NOMO-1 treated with DMSO at 0.1 percent for 48 hours (cell line): ENCODE data around the gene FNDC1.

Source experiments
- DNase-seq: peaks from one replicate; lab custom pipeline; 2025; ENCODE audit not compliant: unreplicated experiment; lab: John Stamatoyannopoulos, UW

FNDC1 gene

GRCh38 chr6:159305804-159306537, 136.8 kb downstream of the FNDC1 start:
- no peak for DNase-seq

GRCh38 chr6:159307246-159307790, 138.1 kb downstream of the FNDC1 start:
- DNase-seq = no peak

GRCh38 chr6:159308198-159308597, 139.0 kb downstream of the FNDC1 start:
- no peak for DNase-seq

GRCh38 chr6:159309723-159310122, 140.5 kb downstream of the FNDC1 start:
- no peak for DNase-seq

- no peak for DNase-seq
Observed at GRCh38 chr6:159311618-159312017, 142.4 kb downstream of the FNDC1 start.

- no peak for DNase-seq
Observed at GRCh38 chr6:159312206-159312605, 143.0 kb downstream of the FNDC1 start.

- no peak for DNase-seq
Observed at GRCh38 chr6:159313018-159313417, 143.8 kb downstream of the FNDC1 start.

- DNase-seq = no peak
Observed at GRCh38 chr6:159315562-159315961, 146.4 kb downstream of the FNDC1 start.

- no peak for DNase-seq
Observed at GRCh38 chr6:159317430-159317829, 148.2 kb downstream of the FNDC1 start.

GRCh38 chr6:159321267-159321666, 152.1 kb downstream of the FNDC1 start:
- no peak for DNase-seq
